ENCODE data around the gene ATAD3A.

The ATAD3A gene

DNA sequence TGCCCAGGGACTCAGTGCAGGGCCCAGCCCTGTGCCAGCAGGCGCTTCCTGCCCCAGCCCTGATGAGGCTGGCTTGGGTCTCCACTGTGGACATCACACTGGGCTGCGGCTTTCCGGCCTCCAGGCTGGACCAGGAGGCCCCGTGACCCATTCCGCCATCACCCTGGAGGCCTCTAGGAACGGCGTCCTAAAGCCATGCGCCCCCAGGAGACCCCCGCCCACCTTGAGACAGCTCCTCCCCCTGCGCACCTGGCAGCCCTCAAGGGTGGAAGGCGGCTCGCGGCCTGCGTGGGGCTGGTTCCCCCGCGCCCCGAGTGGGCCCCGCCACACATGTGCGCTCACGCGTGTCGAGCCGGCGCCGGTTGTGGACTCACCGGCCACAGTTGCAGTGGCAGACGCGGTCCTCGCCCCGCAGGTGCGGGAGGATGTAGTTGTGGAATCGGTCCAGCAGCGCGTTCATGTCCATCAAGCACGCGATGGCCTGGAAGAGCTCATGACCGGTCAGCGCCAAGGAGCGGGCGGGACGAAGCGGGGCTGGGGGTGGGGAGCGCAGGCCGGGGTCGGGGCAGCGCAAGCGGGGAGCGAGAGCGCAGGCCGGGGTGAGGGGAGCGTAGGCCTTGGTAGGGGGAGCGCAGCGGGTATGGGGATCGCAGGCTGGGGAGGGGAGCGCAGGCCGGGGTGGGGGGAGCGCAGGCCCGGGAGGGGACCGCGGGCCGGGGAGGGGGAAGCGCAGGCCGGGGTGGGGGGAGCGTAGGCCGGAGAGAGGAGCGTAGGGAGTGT is 27.5 kb downstream of the ATAD3A start:
- no peaks in the 10 kb centered on the region for H3K36me3 Mint-ChIP-seq
- H3K9me3 Mint-ChIP-seq = no peaks in the 10 kb centered on the region
- no peak overlapping the region for H3K27ac Mint-ChIP-seq
- H3K27me3 Mint-ChIP-seq = no peaks in the 10 kb centered on the region
- H3K4me1 Mint-ChIP-seq = peaks cover 4% of the 10 kb centered on the region
- peak overlapping the region; percentile 15 for H3K4me3 Mint-ChIP-seq

- peaks cover 4% of the 10 kb centered on the region for H3K4me1 Mint-ChIP-seq
- H3K36me3 Mint-ChIP-seq = no peaks in the 10 kb centered on the region
- no peaks in the 10 kb centered on the region for H3K9me3 Mint-ChIP-seq
- peak within 1 kb of the TSS; percentile 42 for H3K4me3 Mint-ChIP-seq
- no peak within 1 kb of the TSS for H3K27ac Mint-ChIP-seq
- H3K27me3 Mint-ChIP-seq = no peaks in the 10 kb centered on the region
These were observed 28.3 kb downstream of the ATAD3A start, which contains the start of gene TMEM240 for GRCh38 chr1:1540090-1540817. TMEM240 (minus strand) TSS chr1:1540624; CDS start chr1:1540346, 278 bp downstream.

- no peaks in the 10 kb centered on the region for H3K27me3 Mint-ChIP-seq
- H3K27ac Mint-ChIP-seq = no peak overlapping the region
- H3K36me3 Mint-ChIP-seq = no peaks in the 10 kb centered on the region
- peaks cover 4% of the 10 kb centered on the region for H3K4me1 Mint-ChIP-seq
- peak overlapping the region; percentile 42 for H3K4me3 Mint-ChIP-seq
- H3K9me3 Mint-ChIP-seq = no peaks in the 10 kb centered on the region
These were observed 29.1 kb downstream of the ATAD3A start for GRCh38 chr1:1540818-1541628.

GRCh38 chr1:1541956-1542765 is 30.2 kb downstream of the ATAD3A start:
- peak overlapping the region; percentile 23 for H3K27ac Mint-ChIP-seq
- H3K4me3 Mint-ChIP-seq = peak overlapping the region; percentile 52
- H3K36me3 Mint-ChIP-seq = no peaks in the 10 kb centered on the region
- no peaks in the 10 kb centered on the region for H3K9me3 Mint-ChIP-seq
- no peaks in the 10 kb centered on the region for H3K27me3 Mint-ChIP-seq
- H3K4me1 Mint-ChIP-seq = peaks cover 4% of the 10 kb centered on the region

- H3K4me3 Mint-ChIP-seq = no peak overlapping the region
- H3K9me3 Mint-ChIP-seq = no peaks in the 10 kb centered on the region
- H3K36me3 Mint-ChIP-seq = no peaks in the 10 kb centered on the region
- no peak overlapping the region for H3K27ac Mint-ChIP-seq
- no peaks in the 10 kb centered on the region for H3K27me3 Mint-ChIP-seq
- peaks cover 7% of the 10 kb centered on the region for H3K4me1 Mint-ChIP-seq
These were observed 31.1 kb downstream of the ATAD3A start for GRCh38 chr1:1542766-1543705.

GRCh38 chr1:1543706-1544099 is 31.7 kb downstream of the ATAD3A start:
- H3K27ac Mint-ChIP-seq = no peak overlapping the region
- no peaks in the 10 kb centered on the region for H3K36me3 Mint-ChIP-seq
- H3K4me1 Mint-ChIP-seq = peaks cover 7% of the 10 kb centered on the region
- no peaks in the 10 kb centered on the region for H3K27me3 Mint-ChIP-seq
- H3K9me3 Mint-ChIP-seq = no peaks in the 10 kb centered on the region
- H3K4me3 Mint-ChIP-seq = no peak overlapping the region

- no peaks in the 10 kb centered on the region for H3K36me3 Mint-ChIP-seq
- no peak overlapping the region for H3K27ac Mint-ChIP-seq
- no peak overlapping the region for H3K4me3 Mint-ChIP-seq
- no peaks in the 10 kb centered on the region for H3K9me3 Mint-ChIP-seq
- no peaks in the 10 kb centered on the region for H3K27me3 Mint-ChIP-seq
- H3K4me1 Mint-ChIP-seq = peaks cover 7% of the 10 kb centered on the region
These were observed 32.6 kb downstream of the ATAD3A start for GRCh38 chr1:1544544-1544943.

- Mint-ChIP-seq H3K9me3 (no peaks in the 10 kb centered on the region), H3K27me3 (no peaks in the 10 kb centered on the region), H3K4me3 (no peak overlapping the region), H3K36me3 (no peaks in the 10 kb centered on the region), H3K27ac (no peak overlapping the region), H3K4me1 (peaks cover 7% of the 10 kb centered on the region)
These were observed 34.2 kb downstream of the ATAD3A start for GRCh38 chr1:1545946-1546737.

- Mint-ChIP-seq H3K27ac (no peak overlapping the region), H3K27me3 (no peaks in the 10 kb centered on the region), H3K36me3 (no peaks in the 10 kb centered on the region)
These were observed 35.0 kb downstream of the ATAD3A start for GRCh38 chr1:1547011-1547410.

GRCh38 chr1:1547476-1547875 is 35.5 kb downstream of the ATAD3A start:
- H3K27me3 Mint-ChIP-seq = no peaks in the 10 kb centered on the region
- peaks cover 3% of the 10 kb centered on the region for H3K4me1 Mint-ChIP-seq
- H3K27ac Mint-ChIP-seq = no peak overlapping the region
- H3K9me3 Mint-ChIP-seq = no peaks in the 10 kb centered on the region
- H3K4me3 Mint-ChIP-seq = no peak overlapping the region
- H3K36me3 Mint-ChIP-seq = no peaks in the 10 kb centered on the region

More at GRCh38 chr1:1547011-1547410, 35.0 kb downstream of the ATAD3A start:
- Mint-ChIP-seq H3K9me3 (no peaks in the 10 kb centered on the region), H3K4me1 (peaks cover 3% of the 10 kb centered on the region), H3K4me3 (no peak overlapping the region)

- peaks cover 3% of the 10 kb centered on the region for H3K4me1 Mint-ChIP-seq
These were observed 36.6 kb downstream of the ATAD3A start for GRCh38 chr1:1548591-1548990.

GRCh38 chr1:1550087-1550486 is 38.1 kb downstream of the ATAD3A start:
- peaks cover 6% of the 10 kb centered on the region for H3K4me1 Mint-ChIP-seq
- no peak overlapping the region for H3K4me3 Mint-ChIP-seq
- no peaks in the 10 kb centered on the region for H3K9me3 Mint-ChIP-seq
- no peaks in the 10 kb centered on the region for H3K36me3 Mint-ChIP-seq
- no peak overlapping the region for H3K27ac Mint-ChIP-seq
- H3K27me3 Mint-ChIP-seq = no peaks in the 10 kb centered on the region

More at GRCh38 chr1:1548591-1548990, 36.6 kb downstream of the ATAD3A start:
- Mint-ChIP-seq H3K27ac (no peak overlapping the region), H3K4me3 (no peak overlapping the region), H3K36me3 (no peaks in the 10 kb centered on the region), H3K27me3 (no peaks in the 10 kb centered on the region), H3K9me3 (no peaks in the 10 kb centered on the region)

DNA sequence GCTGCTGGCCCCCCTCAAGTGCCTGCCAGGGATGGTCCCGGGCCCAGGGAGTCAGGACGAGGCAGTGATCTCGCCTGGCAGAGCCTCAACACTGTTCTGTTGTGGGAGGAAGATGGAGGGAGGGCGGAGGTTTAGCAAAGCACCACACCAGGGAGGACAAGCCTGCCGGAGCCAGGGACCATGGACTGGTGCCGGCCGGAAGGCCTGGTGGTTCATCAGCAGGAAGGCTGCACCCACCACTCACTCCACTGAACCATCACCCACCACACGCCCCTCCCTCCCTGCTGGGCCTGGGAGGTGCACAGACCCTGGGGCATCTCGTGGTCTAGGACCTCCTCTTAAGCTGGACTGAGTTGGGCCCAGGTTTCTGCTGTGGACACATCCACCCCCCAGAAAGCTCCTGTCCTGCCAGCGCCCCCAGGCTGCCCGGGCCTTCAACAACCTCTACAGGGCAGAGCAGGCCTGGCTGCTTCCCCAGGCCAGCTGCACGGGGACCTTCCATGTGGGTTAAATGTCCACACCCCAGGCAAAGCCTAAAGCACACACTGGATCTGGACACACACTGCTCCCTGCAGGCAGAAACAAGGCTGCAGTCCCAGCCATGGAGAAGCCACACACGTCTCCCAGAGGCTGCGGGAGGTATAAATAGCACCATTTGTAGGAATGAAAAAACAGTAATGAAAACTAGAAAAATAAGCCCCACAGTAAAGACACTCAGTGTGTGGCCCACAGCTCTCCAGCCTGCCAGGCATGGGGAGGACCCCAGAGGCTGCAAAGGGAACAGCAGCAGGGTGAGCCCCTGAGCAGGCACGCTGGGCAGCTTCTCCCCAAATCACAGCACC is 38.9 kb downstream of the ATAD3A start:
- H3K4me1 Mint-ChIP-seq = peaks cover 6% of the 10 kb centered on the region
- H3K36me3 Mint-ChIP-seq = no peaks in the 10 kb centered on the region
- no peak overlapping the region for H3K27ac Mint-ChIP-seq
- no peaks in the 10 kb centered on the region for H3K27me3 Mint-ChIP-seq
- no peaks in the 10 kb centered on the region for H3K9me3 Mint-ChIP-seq
- H3K4me3 Mint-ChIP-seq = no peak overlapping the region

Data from activated naive CD4-positive, alpha-beta T cell treated with anti-CD3 and anti-CD28 coated beads, Interleukin-2, amount 50 U/mL, for 24 hours (primary cell).